Stimulated activated CD4-positive, alpha-beta T cell treated with anti-CD3 and anti-CD28 coated beads, Interleukin-1b, Interleukin-23, amount 100 ng/mL, for 48 hours (primary cell): ENCODE measurements around the gene CDX2.

Source experiments
- DNase-seq: peaks from one replicate; pipeline ENCODE4 v3.0.0-alpha.2; 2020

Gene CDX2

GRCh38 chr13:27978301-27978968, 9.3 kb upstream of the CDX2 start:
- DNase-seq: no peak

- DNase-seq: no peak
Observed at GRCh38 chr13:27977476-27978300, 8.6 kb upstream of the CDX2 start.

GRCh38 chr13:27976362-27977091, 7.4 kb upstream of the CDX2 start:
- DNase-seq: no peak

- no peak for DNase-seq
Observed at GRCh38 chr13:27975564-27976361, 6.6 kb upstream of the CDX2 start.

- DNase-seq: no peak
Observed at GRCh38 chr13:27973961-27974662, 5.0 kb upstream of the CDX2 start.

- DNase-seq: no peak
Observed at GRCh38 chr13:27973291-27973690, 4.2 kb upstream of the CDX2 start.

GRCh38 chr13:27972478-27972820, 3.3 kb upstream of the CDX2 start:
- no peak for DNase-seq

- DNase-seq: no peak
Observed at GRCh38 chr13:27971776-27972477, 2.8 kb upstream of the CDX2 start.

- DNase-seq: no peak
Observed at GRCh38 chr13:27971236-27971645, 2.1 kb upstream of the CDX2 start.

- DNase-seq: no peak
Observed at GRCh38 chr13:27970382-27971235, 1.5 kb upstream of the CDX2 start.

- DNase-seq: no peak
Observed at GRCh38 chr13:27969866-27970229, 733 bp upstream of the CDX2 start.

GRCh38 chr13:27968316-27969081, 616 bp downstream of the CDX2 start:
- no peak for DNase-seq

- DNase-seq: no peak
Observed at GRCh38 chr13:27967736-27968315, 1.3 kb downstream of the CDX2 start.

GRCh38 chr13:27967203-27967735, 1.8 kb downstream of the CDX2 start:
- DNase-seq: no peak

- no peak for DNase-seq
Observed at GRCh38 chr13:27966641-27967202, 2.4 kb downstream of the CDX2 start.

GRCh38 chr13:27965740-27966640, 3.1 kb downstream of the CDX2 start:
- DNase-seq: no peak

- no peak for DNase-seq
Observed at GRCh38 chr13:27965343-27965739, 3.8 kb downstream of the CDX2 start.
